GM18511 (cell line): Measurements from ENCODE around the gene PWWP2B.

ENCODE experiments used
- ATAC-seq: cut with Tn5 transposase; IDR thresholded peaks from one replicate; pipeline ENCODE4 v1.9.1; 2021; ENCODE audit warnings: mild to moderate bottlenecking, moderate library complexity; ENCODE audit not compliant: unreplicated experiment

Gene PWWP2B

DNA sequence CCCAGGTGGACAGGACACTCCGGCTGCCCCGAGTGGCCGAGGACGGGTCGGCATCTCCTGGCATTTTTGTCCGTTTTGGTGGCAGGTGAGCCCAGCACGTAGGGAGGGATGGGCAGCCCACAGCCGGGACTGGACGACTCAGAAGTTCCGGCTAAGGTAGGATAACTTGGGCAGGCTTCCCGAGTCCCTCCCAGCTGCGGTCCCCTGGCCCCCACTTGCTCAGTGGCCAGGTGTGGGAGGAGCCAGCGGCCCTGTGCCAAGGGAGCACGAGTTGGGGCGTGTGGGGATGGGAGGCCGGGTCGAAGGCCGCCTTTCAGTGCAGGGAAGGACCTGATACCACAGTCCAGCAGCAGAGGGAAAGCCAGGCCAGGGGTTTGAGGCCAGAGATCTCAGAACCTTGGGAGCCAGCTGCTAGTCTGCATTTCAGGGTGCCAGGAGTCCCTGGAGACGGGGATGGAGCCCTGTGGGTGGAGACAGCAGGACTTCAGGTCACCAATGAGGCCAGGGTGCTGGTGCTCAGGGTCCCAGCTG lies 58.5 kb downstream of the PWWP2B start:
- ATAC-seq: no peak

GRCh38 chr10:132455986-132456847 lies 59.2 kb downstream of the PWWP2B start:
- no peak for ATAC-seq

DNA sequence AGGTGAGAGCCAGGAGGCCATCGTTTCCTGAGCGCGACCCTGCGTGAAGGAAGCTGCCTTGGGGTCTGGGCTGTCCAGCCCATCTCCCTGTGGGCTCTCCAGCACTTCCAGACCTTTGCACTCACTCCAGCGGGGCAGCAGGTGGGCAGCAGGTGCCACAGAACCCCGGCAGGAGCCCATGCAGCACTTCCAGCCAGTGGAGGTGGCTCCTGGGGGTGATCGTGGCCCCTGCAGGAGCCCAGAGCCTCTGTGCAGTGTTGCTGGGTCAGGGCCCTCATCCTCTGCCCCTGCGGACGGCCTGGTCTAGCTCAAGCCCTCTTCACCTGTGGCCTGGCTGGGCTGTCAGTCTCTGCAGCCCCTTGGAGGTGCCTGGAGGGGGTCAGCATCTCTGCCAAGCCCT lies 59.9 kb downstream of the PWWP2B start:
- no peak for ATAC-seq

- ATAC-seq: no peak
Measured at GRCh38 chr10:132457328-132458070, 60.5 kb downstream of the PWWP2B start.

GRCh38 chr10:132458071-132458585 lies 61.1 kb downstream of the PWWP2B start:
- ATAC-seq: no peak

DNA sequence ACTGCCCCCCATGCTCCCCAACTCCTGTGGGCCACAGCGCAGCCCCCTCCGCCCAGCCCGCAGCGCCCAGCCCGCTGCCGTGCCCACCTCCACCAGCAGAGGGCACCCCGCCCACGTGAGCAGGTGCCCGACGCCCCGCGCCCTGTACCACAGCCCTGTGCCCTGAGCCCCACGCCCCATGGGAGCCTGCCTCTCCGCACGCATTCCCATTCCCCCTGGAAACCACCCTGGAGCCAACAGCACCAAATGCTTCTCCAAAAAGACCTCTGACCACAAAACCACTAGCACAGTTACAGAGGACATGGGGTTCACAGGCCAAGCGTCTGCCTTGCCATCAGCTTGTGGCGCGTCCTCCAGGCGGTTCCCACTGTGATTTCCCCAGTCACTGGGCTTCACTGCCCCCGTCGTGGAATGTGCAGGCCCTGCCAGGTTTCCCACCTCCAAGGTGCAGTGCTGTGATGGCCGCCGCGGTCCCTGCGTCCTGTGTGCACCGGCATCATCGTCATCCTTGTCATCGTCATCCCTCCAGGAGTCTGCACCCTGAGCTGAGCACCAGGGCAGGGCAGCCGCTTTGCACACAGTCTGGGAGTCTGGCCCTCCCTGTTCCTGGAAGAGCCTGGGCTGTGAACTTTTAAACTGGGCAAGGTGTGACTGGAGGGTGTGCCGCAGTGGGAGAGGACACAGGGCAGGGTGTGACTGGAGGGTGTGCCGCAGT lies 61.7 kb downstream of the PWWP2B start:
- peak; percentile 66 for ATAC-seq

DNA sequence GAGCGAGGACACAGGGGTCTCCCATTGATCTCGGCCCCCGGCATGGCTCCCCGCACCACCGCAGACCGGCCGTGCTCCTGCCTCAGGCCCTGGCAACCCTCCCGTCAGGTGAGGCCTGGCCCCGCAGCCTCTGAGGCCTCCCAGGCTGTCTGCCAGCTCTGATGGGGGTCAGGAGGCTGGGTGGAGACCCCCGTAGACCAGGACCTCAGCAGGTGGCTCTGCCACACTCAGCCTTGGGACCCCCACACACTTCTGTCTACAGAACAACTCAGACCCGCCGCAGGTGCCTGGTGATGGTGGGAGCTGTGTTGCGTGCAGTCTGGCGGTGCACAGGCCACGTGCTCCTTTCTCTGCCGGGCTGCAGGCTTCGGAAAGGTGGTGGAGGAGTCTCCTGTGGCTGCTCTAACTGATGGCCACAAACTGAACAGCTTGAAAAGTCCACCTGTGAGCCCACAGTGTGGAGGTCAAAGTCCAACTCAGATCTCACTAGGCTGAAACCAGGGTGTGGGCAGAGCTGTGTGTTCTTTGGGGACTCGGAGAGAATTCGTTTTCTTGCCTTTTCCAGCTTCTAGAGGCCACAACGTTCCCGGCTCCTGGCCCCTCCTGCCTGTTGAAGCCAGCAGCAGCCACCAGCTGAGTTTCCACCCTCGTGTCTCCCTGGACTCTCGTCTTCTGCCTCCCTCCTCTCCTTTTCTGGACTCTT lies 62.5 kb downstream of the PWWP2B start:
- ATAC-seq: no peak

DNA sequence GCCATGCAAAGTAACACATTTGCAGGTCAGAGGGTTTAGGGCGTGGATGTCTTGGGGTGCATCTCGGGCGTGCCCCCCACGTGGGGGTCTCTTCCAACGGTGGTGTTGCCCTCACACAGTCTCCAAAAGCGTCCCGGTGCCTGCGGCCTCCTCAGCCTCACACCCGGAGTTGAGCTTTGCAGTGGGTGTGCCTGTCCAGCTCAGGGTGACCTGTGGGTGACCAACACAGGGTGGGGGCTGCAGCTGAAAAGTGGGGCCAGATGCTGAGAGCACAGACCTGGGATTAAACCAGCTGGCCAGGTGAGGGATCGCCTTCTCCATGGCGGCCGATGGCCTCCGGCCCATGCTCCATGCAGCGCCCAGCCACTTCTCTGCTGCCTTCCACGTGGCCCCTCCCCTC lies 63.1 kb downstream of the PWWP2B start:
- ATAC-seq: no peak

- no peak for ATAC-seq
Measured at GRCh38 chr10:132460691-132461090, 63.7 kb downstream of the PWWP2B start.

GRCh38 chr10:132461103-132461682 lies 64.2 kb downstream of the PWWP2B start:
- ATAC-seq: no peak

DNA sequence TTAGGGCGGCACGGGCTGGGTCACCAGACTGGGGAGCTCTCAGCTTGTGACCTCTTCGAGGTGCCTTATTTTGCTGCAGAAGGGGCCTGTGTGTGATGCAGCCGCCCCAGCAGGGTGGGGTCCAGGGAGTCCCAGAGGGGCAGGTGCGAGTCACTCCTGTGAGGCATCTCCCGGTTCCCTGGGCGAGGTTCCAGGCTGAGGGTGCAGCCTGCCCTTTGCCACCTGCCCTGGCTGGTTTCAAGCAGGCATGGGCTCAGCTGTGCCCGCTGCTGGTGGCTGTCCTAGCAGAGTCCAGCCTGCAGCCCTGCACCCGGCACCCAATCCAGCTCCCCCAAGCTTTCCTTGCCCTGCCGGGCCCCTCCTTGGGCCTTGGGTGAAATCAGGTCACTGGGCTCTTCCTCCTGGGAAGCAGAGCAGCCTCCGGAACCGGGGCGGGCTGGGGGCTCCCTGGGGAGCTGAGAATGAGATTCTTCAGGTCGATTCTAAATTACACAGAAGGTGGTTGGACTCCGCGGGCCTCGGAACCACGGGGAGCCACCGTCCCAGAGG lies 64.8 kb downstream of the PWWP2B start:
- no peak for ATAC-seq

DNA sequence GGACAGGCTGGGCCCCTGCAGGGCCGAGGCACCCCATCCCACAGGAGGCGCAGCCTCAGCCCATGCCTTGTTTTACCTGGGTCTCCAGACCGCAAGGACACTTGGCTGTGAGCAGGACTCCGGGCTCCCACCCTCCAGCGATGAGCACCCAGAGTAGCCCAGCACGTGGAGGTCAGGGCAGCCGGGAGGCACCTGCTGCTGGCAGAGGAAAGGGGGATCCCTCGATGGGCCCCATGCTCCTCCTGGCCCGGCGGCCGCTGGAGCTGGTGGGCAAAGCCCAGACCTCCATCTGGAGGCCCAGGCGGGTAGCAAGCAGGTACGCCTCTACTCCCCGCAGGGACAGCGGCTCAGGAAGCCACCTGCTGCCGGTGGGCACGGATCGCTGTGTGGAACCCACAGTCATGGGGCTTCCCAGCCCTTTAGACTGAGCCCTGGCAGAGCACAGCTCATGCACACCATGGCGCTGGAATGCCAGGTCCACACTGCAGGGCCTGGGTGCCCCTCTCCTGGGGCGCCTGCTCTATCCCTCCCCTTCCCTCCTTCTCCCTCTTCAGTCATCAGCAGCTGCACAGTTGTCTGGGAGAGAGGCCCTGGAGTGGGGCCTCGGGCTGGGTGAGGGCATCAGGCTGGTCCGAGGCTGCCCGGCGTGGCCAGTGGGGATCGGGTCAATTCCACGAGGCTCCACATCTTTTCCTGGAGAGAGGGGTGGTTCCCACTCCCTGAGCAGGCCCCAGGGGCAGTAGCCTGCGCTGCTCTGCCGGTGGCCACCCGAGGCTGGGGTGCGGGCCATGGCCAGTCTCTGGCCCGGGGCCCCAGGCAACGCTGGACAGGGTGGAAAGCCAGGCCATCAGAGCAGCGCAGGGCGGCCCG lies 65.7 kb downstream of the PWWP2B start:
- ATAC-seq: no peak

GRCh38 chr10:132463333-132464255 lies 66.6 kb downstream of the PWWP2B start:
- ATAC-seq: no peak

GRCh38 chr10:132464256-132465192 lies 67.5 kb downstream of the PWWP2B start:
- no peak for ATAC-seq

DNA sequence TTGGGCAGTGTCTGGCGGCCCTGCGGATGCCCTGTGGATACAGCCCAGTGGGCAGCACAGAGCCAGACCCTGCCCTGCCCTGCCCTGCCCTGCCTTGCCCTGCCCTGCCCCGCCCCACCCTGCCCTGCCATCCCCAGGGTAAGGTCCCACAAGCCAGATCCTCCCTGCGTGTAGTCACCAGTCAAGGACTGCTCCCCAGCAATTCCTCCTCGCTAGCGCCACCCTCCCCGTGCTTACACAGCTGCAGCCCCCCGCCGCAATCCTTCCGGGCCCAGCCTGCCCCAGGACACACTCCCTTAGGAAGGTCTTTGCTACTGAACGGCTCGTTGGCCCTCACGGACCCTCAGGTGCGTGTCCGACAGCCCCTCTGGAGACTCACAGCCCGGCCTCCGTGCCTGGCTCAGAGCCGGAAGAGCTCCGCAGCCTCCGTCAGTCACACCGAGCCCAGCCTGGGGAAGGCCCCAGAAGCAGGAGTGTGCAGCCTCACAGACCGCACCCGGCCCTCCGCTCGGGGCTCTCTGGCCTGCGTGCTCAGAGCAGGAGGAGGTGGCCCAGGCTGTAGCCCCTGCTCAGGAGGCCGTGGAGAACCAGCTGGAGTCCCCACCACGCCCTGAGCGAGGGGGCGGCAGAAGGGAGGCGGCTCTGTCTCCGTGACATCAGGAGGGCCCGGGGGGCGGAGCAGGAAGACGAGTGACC lies 68.3 kb downstream of the PWWP2B start:
- ATAC-seq: no peak

GRCh38 chr10:132465889-132466519 lies 69.0 kb downstream of the PWWP2B start:
- ATAC-seq: no peak
